ENCODE results near the gene SLC17A8.
"Not testable (repeated sequence)": the region's sequence is repeated elsewhere in the genome, so short reads cannot be mapped to it uniquely, and the experiment has no call there.

The SLC17A8 gene

GRCh38 chr12:100356644-100357223 lies at the start of gene SLC17A8:
Gene SLC17A8, plus strand, starts transcription at chr12:100357074. Its CDS starts 318 bp downstream, at chr12:100357392.
- no peak for DNase-seq

DNA sequence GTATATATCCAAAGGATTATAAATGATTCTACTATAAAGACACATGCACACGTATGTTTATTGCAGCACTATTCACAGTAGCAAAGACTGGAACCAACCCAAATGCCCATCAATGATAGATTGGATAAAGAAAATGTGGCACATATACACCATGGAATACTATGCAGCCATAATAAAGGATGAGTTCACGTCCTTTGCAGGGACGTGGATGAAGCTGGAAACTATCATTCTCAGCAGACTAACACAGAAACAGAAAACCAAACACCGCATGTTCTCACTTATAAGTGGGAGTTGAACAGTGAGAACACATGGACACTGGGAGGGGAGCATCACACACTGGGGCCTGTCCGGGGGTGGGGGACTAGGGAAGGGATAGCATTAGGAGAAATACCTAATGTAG lies 48.7 kb upstream of the SLC17A8 start:
- DNase-seq: not testable (repeated sequence)

GRCh38 chr12:100311317-100311716 lies 45.6 kb upstream of the SLC17A8 start:
- no peak for DNase-seq

- no peak for DNase-seq
Measured at GRCh38 chr12:100317371-100317770, 39.5 kb upstream of the SLC17A8 start.

- DNase-seq: no peak
Measured at GRCh38 chr12:100324498-100324897, 32.4 kb upstream of the SLC17A8 start.

DNA sequence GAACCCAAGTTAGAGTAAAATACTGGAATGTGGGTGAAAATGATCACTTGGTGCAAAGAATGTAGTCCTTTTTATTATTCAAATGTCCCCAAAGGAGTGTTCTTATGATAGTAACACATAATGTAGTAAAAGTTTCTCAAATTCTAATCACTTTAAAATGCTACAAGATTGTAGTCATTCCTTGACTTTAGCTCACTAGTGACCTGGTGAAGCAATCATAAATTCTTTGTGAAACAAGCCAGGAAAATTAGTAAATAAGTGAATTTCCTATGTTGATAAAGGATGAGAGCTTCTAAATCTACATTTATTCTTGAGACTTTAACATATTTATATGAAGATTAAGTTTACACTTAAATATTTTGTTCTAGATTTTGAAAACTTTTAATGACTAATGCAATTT lies 30.7 kb upstream of the SLC17A8 start:
- no peak for DNase-seq

DNA sequence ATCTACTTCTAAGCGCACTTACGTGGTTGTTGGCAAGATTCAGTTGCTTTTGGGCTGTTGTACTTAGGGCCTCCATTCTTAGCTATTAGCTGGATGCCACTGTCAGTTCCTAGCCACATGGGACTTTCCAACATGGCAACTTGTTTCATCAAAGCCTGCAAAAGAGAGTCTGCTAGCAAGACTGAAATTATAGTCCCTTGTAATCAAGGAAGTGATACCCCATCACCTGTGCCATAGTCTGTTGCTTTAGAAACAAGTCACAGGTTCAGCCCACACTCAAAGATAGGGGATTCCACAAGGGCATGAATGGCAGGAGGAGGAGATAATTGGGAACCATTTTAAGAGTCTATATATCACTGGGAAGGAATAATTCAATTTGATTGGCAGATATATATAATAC lies 27.1 kb upstream of the SLC17A8 start:
- DNase-seq: no peak

DNA sequence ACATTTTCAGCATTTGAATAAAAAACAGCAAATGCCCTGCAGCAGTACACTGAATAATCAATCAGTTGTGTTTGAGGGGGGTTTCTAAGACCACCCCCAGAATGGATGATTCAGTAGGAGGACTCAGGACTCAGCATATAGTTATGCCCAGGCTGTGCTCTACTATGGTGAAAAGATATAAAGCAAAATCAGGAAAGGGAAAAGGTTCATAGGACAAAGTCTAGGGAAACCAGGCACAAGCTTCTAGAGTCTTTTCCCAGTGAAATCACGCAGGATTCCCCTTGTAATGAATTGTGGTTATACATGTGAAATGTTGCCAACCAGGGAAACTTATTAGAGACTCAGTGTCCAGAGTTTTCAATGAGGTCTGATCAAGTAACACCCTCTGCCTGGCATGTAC lies 25.0 kb upstream of the SLC17A8 start:
- no peak for DNase-seq

DNA sequence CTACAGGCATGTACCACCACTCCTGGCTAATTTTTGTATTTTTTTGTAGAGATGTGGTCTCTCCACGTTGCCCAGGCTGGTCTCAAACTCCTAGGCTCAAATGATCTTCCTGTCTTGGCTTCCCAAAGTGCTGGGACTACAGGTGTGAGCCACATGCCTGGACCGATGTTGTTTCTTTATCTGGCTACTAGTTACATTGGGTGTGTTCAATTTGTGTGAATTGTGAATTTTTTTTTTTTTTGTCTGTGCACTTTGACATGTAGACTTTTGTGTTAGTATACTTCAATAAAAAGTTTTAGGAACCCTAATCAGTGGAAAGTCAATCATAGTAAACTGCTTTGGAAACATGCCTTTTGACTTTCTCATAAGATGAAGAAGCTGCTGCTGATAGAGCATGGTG lies 24.0 kb upstream of the SLC17A8 start:
- DNase-seq: no peak

DNA sequence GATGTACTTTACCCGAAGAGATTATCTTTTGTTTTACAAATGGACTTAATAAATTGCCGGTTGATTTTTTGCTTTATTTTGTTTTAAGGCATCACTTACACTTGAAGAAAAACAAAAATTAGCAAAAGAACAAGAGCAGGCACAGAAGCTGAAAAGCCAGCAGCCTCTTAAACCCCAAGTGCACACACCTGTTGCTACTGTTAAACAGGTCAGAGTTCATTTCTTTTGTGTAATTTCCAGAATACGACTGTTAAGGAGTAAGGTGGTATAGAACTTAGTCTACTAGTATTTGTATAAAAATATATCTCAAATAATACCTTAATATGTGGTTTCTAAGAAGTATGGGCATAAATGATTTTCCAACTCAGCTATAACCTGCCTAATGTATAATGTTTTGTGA lies 19.6 kb upstream of the SLC17A8 start:
- DNase-seq: no peak

DNA sequence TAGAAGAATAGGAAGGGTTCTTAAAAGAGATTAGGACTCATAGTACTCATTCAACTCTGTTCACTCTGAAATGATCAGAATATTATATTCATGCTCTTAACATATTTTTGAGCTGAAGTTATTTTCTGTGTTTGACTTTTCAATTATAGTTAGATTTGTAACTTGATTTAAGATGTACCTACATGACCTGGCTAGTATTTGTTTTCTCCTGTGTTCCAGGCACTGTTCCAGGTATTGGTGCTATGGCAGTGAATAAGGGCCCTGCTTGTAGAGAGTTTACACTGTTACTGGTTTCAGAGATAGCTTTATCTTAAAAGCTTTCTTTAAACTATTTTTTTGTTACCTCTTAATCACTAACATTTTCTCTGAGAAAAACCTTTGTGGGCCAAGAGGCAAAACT lies 19.1 kb upstream of the SLC17A8 start:
- DNase-seq: no peak

- DNase-seq: no peak
Measured at GRCh38 chr12:100339071-100339470, 17.8 kb upstream of the SLC17A8 start.

DNA sequence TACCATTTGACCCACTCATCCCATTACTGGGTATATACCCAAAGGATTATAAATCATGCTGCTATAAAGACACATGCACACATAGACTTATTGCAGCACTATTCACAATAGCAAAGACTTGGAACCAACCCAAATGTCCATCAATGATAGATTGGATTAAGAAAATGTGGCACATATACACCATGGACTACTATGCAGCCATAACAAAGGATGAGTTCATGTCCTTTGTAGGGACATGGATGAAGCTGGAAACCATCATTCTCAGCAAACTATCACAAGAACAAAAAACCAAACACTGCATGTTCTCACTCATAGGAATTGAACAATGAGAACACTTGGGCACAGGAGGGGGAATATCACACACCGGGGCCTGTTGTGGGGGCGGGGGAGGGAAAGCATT lies 14.0 kb upstream of the SLC17A8 start:
- not testable (repeated sequence) for DNase-seq

DNA sequence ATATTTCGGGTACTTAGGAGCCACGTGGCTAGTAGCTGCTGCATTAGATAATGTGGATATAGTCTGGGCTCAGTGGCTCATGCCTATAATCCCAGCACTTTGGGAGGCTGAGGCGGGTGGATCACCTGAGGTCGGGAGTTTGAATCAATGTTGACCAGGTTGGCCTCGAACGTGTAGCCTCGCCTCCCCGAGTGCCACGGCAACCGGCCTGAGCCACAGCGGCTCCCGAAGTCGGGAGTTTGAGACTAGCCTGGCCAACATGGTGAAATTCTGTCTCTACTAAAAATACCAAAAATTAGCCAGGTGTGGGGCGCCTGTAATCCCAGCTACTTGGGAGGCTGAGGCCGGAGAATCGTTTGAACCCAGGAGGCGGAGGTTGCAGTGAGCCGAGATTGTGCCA lies 12.5 kb upstream of the SLC17A8 start:
- not testable (repeated sequence) for DNase-seq

- DNase-seq: no peak
Measured at GRCh38 chr12:100345020-100345767, 11.7 kb upstream of the SLC17A8 start.

DNA sequence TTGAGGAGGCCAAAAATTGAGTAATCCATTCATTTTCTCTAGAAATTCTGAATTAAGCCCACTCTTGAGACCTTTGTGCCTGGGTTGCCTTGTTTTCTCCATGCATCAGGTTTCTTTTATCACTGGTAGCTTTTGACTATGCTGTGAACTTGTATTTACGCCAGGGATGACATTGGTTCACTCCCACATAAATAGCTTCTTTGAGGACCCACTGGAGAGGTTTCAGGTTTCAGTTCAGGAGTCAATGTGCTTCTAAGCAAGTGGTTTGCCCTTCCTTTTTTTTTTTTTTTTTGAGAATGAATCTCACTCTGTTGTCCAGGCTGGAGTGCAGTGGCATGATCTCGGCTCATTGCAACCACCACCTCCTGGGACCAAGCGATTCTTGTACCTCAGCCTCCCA lies 10.2 kb upstream of the SLC17A8 start:
- no peak for DNase-seq

- no peak for DNase-seq
Measured at GRCh38 chr12:100348657-100349454, 8.0 kb upstream of the SLC17A8 start.

DNA sequence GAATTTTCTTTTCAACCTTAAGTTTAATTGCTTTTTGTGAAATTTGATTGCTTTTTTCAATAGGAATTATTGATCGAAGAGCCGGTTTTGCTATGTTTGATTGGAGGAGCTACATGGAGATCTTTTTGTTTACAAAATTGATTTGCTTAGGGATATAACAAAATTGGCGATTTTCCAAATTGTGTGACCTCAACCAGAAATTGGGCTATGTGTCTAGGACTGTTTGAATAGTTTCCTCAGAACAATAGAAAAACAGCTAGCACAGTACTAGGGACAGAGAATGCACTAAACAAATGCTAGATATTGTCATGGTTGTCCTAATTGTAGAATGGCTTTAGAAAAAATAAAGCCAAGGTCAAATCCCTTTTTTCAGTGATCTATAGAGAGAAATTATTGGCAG lies 2.4 kb downstream of the SLC17A8 start:
- no peak for DNase-seq

- no peak for DNase-seq
Measured at GRCh38 chr12:100359822-100360221, 2.9 kb downstream of the SLC17A8 start.

DNA sequence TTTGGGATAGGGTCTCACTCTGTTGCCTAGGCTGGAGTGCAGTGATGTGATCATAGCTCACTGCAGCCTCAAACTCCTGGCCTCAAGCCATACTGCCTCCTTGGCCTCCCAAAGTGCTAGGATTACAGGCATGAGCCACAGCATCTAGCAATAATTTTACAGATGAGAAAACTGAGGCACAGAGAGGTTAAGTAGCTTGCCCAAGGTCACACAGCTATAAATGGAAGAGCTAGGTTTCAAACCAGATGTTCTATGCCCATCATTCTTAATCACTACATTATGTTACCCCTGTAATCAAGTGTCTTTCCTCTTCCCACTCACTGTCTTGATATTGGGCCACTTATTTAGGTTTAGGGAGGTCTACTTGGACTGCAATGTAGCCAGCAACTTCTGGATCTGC lies 3.6 kb downstream of the SLC17A8 start:
- no peak for DNase-seq

- no peak for DNase-seq
Measured at GRCh38 chr12:100364324-100364723, 7.5 kb downstream of the SLC17A8 start.

DNA sequence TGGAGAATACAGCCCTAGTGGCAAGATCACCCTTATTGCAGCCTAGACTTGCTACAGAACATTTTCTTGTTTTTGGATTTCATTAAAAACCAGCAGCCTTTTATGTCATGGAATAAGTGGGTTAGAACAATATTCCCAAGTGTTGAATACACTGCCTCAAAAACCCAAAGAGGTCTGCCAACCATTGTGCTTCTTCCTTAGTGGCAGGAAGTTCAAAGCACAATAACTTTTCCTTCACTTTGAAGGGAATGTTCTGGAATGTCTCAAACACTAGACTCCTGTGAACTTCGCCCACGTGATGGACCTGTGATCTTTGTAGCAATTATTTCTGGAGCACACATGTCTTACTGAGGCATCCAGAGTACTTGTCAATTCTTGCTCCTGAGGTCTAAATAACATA lies 8.5 kb downstream of the SLC17A8 start:
- DNase-seq: no peak

DNA sequence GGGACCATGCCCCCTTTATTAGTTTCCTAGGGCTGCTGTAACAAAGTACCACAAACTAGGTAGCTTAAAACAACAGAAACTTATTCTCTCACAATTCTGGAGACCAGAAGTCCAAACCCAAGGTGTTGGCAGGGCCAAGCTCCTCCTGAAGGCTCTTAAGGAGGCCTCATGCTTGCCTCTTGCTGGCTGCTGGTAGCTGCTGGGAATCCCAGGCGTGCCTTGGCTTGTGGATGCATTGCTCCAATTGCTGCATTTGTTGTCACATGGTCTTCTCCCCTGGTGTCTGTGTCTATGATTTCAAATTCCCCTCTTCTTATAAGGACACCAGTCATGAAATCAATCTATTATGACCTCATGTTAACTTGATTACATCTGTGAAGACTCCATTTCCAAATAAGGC lies 11.2 kb downstream of the SLC17A8 start:
- DNase-seq: no peak

DNA sequence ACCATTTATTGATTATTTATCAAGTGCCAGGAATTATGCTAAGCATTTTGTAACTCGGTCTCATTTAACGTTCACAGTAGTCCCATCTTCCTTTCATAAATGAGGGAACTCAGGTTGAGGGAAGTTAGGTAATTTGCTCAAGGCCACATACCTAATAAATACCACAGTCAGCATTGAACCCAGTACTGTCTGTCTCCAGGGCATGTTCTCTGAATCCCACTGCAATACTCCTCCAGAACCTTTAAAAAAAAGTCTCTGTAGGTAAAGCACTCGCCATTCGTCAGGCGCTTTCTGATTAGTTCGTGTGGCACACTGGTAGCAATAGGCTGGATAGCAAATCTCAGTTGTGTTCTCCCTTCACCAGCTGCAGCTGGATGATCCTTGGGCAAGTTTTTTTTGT lies 14.3 kb downstream of the SLC17A8 start:
- no peak for DNase-seq

All from NK-92 treated with Interleukin-12 subunit alpha and Interleukin-12 subunit beta, amount 100 ng/mL, for 24 hours (cell line).